Colon (tissue), 2 donors: ENCODE measurements around the gene CYP17A1.
"Not testable (repeated sequence)": the region's sequence is repeated elsewhere in the genome, so short reads cannot be mapped to it uniquely, and the experiment has no call there.

Experiments used
- FAIRE-seq: peaks from 2 replicates; lab custom pipeline; 2012; peaks lifted over from hg19 to GRCh38; lab: Jason Lieb, UNC
- donor health status: control.
- donor health status: control.

The CYP17A1 gene, protein sequence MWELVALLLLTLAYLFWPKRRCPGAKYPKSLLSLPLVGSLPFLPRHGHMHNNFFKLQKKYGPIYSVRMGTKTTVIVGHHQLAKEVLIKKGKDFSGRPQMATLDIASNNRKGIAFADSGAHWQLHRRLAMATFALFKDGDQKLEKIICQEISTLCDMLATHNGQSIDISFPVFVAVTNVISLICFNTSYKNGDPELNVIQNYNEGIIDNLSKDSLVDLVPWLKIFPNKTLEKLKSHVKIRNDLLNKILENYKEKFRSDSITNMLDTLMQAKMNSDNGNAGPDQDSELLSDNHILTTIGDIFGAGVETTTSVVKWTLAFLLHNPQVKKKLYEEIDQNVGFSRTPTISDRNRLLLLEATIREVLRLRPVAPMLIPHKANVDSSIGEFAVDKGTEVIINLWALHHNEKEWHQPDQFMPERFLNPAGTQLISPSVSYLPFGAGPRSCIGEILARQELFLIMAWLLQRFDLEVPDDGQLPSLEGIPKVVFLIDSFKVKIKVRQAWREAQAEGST

GRCh38 chr10:102837230-102837721 is at the start of gene CYP17A1:
Gene CYP17A1, minus strand, starts transcription at chr10:102837413. Its CDS starts 52 bp downstream, at chr10:102837361.
- FAIRE-seq: no peak

DNA sequence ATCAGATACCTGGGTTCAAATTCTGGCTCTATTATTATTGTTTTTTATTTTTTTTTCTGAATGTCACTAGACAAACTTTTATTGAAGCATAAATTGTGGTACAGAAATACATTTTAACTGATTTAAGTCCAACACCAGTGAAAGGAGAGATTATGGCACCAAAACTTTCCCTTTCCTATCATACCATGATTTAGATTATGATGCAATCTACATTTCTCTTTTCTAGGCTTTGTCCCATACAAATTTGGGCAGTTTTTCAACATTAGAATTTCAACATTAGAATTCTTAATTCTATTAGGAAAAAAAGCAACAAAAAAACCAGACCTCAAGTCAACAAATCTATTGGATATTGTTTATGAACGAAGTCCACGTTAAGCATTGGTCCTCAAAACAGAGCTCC is 43.0 kb upstream of the CYP17A1 start:
- FAIRE-seq: no peak

DNA sequence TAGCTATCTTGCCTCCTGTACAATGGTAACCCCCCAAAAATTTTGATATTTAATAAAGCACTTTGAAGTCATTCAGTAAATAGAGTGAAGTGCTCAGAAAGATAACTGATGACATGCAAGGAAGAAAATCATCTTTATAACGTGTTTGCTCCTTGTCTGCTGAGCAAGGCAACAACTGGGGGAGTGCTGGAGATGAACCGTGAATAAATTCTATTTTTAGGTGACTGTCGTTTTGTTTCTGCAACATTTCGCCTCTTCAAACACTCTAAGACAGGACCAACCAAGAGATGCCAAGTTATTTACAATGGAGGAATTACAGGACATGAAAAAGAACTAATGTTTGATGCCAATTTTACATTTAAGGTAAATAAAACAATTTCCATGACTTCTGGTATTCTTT is 41.4 kb upstream of the CYP17A1 start:
- FAIRE-seq: no peak

DNA sequence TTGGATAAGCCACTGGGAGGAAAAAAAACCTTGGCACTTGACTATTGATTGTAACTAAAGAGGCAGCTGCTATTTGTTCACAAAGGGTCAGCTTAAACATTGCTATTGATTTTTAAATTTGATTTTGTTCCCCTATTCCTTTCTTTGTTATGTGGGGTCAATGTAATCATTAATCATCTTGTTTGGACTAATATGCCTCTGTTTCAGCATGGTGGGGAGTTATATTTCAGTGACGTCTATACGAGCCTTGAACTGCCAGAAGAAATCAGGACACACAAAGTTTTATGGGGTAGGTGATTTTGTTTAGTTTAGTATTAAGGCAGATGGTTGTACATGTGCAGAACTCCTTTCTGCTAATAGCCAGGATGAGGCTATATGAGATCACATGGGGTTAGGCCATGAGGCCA is 39.5 kb upstream of the CYP17A1 start:
- FAIRE-seq: no peak

DNA sequence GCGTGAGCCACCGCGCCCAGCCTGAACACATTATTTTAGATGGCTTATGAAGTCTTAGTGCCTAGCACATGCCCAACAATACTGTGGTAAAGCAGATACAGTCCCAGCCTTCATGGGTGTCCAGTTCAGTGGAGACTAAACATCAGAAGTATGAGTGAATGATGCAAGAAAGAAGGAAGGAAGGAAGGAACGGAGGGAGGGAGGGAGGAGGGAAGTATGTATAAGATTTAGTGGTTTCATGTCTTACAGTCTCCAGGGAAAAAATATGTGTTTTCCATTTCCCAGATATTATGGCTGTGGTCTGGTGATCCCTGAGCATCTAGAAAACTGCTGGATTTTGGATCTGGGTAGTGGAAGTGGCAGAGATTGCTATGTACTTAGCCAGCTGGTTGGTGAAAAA is 35.0 kb upstream of the CYP17A1 start:
- no peak for FAIRE-seq

- no peak for FAIRE-seq
These were observed 33.0 kb upstream of the CYP17A1 start for GRCh38 chr10:102870221-102870620.

DNA sequence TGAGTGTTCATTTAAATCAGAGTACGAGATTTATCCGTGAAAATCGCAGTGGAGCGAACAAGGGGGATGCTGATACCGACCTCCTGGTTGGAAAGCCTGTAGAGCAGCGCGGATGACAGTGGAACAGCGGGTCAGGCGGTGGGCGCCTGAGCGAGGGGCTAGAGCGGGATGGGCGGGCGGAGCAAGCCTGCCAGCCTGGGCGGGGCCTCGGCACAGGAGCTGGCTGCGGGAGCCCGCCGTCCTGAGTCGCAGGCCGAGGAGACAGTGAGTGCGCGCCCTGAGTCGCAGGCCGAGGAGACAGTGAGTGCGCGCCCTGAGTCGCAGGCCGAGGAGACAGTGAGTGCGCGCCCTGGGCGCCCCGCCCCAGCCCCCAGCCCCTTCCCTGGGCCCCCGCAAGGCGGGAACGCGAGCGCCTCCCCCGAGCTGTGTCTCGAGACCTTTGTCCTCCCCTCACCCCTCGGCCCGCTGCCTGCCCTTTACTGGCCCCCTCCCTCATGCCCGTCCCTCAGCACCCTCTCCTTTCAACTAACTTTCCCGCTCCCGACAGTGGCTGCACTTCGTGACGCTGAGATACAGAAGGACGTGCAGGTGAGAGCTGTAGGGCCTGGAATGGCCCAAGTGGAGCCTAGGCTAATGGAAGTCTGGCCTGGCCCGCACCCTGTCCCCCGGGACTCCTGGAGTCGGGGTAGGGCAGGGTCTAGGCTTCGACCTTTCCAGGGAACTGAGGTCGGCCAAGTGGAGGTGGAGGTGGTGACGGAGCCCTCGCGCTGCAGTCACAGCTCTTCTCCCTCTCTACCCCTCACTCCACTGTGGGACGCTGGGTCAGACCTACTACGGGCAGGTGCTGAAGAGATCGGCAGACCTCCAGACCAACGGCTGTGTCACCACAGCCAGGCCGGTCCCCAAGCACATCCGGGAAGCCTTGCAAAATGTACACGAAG is 32.3 kb upstream of the CYP17A1 start, which contains the start of gene AS3MT:
Gene AS3MT, plus strand, starts transcription at position 213 of the 941 bp plus-strand sequence. Its CDS starts 123 bp downstream, at position 336.
- no peak for FAIRE-seq

GRCh38 chr10:102868911-102869257 is 31.7 kb upstream of the CYP17A1 start:
- no peak for FAIRE-seq

DNA sequence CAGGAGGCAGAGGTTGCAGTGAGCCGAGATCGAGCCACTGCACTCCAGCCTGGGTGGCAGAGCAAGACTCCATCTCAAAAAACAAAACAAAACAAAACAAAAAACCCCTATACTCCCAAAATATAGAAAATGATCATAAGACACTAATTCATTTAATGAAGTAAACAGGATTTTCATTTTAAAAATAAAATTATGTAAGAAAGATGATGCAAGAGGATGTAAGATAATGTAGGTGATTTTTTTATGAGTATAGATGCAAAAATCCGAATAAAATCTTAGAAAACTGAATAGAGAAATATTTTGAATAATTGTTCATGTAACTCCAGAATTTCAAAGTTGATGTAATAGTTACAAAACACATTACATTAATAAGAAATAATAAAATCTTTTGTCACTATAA is 28.4 kb upstream of the CYP17A1 start:
- FAIRE-seq: no peak

DNA sequence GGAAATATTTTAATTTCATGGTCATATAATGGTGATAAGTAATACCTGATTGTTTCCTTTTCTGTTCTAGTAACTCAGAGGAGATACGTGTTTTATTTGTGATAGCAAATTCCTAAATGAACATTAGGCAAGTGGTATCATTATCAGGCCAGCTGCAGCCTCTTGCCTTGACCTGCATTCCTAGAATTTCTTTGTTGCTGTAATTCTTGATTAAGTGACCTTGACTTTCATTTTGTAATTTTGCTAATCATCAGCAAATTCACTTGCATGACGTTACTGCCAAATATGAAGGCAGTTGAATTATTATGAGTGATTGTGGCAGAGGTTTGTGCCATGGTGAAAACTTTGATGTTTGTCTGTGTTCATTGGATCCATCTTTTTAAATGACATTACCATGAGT is 26.4 kb upstream of the CYP17A1 start:
- FAIRE-seq: no peak

- FAIRE-seq: no peak
These were observed 22.7 kb upstream of the CYP17A1 start for GRCh38 chr10:102859911-102860310.

- FAIRE-seq: no peak
These were observed 19.7 kb upstream of the CYP17A1 start for GRCh38 chr10:102856758-102857424.

GRCh38 chr10:102855731-102856436 is 18.7 kb upstream of the CYP17A1 start:
- not testable (repeated sequence) for FAIRE-seq

DNA sequence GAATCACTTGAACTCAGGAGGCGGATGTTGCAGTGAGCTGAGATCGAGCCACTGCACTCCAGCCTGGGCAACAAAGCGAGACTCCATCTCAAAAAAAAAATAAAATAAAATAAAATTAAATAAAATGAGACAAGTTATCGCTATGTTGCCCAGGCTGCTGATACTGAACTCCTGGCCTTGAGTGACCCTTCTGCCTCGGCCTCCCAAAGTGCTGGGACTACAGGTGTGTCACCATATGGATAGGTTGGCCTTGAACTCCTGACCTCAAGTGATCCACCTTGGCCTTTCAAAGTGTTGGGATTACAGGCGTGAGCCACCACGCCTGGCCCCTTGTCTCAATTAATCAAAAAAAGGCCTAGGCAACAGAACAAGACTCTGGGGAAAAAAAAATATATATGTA is 16.0 kb upstream of the CYP17A1 start:
- FAIRE-seq: not testable (repeated sequence)

DNA sequence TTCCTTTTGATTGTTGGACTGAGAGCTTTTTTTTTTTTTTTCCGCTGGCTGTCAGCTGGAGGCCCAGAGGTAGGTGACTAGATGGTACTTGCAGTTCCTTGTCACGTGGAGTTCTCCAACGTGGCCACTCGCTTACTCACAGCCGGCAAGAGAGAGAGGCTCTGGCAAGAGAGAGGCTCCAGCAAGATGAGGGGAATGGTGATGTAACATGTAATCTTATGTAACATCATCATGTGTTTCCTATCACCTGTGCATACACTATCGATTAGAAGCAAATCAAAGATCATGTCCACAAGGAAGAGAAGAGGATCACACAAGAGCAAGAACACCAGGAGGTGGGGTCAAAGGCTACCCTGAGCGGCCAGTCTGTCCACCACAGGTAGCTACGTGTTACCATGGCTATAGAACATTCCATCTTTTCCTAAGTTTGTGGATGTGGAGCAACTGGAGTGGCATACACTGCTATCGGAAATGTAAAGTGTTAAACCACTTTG is 12.9 kb upstream of the CYP17A1 start:
- no peak for FAIRE-seq

DNA sequence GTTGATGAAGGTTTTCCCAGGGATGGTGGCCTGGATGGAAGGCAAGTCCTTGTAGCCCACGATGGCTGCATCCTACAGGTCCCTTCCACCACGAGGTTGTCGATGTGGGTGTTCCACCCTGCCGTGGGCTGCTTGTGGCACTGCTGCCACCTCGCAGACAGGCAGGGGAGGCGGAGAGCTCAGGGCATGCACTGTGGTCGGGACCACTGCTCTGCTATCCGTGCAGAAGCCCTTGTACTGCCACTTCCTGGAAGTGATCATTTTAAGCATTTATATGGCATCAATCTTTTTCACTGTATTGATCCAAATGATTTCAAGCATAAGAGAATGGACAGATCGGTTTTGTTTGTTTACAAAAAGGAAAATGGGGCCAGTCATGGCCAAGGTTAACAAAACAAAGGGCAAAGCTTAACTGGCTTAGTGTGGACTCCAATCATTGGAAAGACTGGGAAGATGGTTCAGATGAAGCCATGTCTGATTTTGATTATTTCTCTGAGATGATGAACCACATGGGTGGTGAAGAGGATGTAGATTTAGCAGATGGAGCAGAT is 8.2 kb upstream of the CYP17A1 start:
- no peak for FAIRE-seq

- FAIRE-seq: not testable (repeated sequence)
These were observed 7.1 kb upstream of the CYP17A1 start for GRCh38 chr10:102844190-102844776.

GRCh38 chr10:102843139-102843538 is 5.9 kb upstream of the CYP17A1 start:
- FAIRE-seq: not testable (repeated sequence)

DNA sequence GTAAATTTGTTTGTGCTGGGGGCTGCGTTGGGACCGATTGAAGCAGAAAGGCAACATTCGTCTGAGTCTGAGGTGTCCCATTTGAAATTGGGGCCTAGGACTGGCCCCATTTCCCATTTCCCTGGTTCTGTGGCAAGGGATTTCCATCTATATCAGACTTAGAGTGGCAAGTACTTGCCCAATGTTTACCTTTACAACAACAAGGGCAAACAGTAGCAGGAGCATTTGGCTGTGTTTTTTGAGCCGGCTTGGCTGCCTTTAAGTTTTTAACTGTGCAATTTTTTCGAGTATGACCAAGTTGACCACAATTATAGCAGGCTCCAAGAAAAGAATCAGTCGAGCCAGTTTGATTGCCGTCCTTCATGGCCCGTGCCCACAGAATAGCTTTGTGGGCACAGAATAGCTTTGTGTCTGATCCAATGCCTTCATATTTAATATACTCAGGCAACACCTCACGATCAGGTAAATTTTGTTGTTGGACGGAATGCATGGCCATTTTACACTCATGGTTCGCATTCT is 4.7 kb upstream of the CYP17A1 start:
- FAIRE-seq: no peak

- not testable (repeated sequence) for FAIRE-seq
These were observed 1.2 kb upstream of the CYP17A1 start for GRCh38 chr10:102838276-102838927.
